Neutrophil (primary cell): ENCODE results near the gene LRRFIP2.
"Not testable (repeated sequence)": the region's sequence is repeated elsewhere in the genome, so short reads cannot be mapped to it uniquely, and the experiment has no call there.

Experiments used
- H3K27ac ChIP-seq: fragments of 200-600 bp; sonication (generic); 2 replicates; pipeline ENCODE4 v1.5.1; 2016; ENCODE audit warnings: mild to moderate bottlenecking, moderate library complexity
- H3K27me3 ChIP-seq: fragments of 200-600 bp; sonication (generic); 2 replicates; pipeline ENCODE4 v1.6.0; 2016; ENCODE audit warnings: mild to moderate bottlenecking
- H3K36me3 ChIP-seq: fragments of 200-600 bp; sonication (generic); 2 replicates; pipeline ENCODE4 v1.5.1; 2017
- H3K4me1 ChIP-seq, 2 experiments: fragments of 200-600 bp in 1 of 2; sonication (generic) in 1 of 2; 1 replicate in 1 of 2; 2 replicates in 1 of 2; pipeline versions ENCODE4 v1.5.1 to v1.6.1; 2013 to 2016; ENCODE audit warnings: low read depth in 1 of 2, low read length in 1 of 2, mild to moderate bottlenecking in 1 of 2, moderate library complexity in 1 of 2; ENCODE audit not compliant: control insufficient read depth in 1 of 2, insufficient read depth in 1 of 2
- H3K4me3 ChIP-seq, 2 experiments: fragments of 200-600 bp in 1 of 2; sonication (generic) in 1 of 2; 1 replicate in 1 of 2; 2 replicates in 1 of 2; pipeline ENCODE4 v1.5.1; 2013 to 2016; ENCODE audit warnings: low read depth in 1 of 2, low read length in 1 of 2, mild to moderate bottlenecking in 1 of 2, moderate library complexity in 1 of 2
- H3K9me3 ChIP-seq: fragments of 200-600 bp; sonication (generic); 2 replicates; pipeline ENCODE4 v1.5.1; 2016
- CTCF ChIP-seq: fragments of 200-600 bp; sonication (generic); IDR thresholded peaks from 2 replicates; pipeline ENCODE4 v1.5.1; 2016; ENCODE audit warnings: antibody characterized with exemption

LRRFIP2 gene, protein sequence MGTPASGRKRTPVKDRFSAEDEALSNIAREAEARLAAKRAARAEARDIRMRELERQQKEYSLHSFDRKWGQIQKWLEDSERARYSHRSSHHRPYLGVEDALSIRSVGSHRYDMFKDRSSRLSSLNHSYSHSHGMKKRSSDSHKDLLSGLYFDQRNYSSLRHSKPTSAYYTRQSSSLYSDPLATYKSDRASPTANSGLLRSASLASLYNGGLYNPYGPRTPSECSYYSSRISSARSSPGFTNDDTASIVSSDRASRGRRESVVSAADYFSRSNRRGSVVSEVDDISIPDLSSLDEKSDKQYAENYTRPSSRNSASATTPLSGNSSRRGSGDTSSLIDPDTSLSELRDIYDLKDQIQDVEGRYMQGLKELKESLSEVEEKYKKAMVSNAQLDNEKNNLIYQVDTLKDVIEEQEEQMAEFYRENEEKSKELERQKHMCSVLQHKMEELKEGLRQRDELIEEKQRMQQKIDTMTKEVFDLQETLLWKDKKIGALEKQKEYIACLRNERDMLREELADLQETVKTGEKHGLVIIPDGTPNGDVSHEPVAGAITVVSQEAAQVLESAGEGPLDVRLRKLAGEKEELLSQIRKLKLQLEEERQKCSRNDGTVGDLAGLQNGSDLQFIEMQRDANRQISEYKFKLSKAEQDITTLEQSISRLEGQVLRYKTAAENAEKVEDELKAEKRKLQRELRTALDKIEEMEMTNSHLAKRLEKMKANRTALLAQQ

GRCh38 chr3:37174532-37175126 is at the start of gene LRRFIP2:
Gene LRRFIP2, minus strand, starts transcription at chr3:37174582. Its CDS starts 25,599 bp downstream, at chr3:37148983.
- Histone ChIP-seq H3K4me1 (peaks cover 37 to 47% of the 10 kb centered on the region in 2 experiments), H3K27me3 (no peaks in the 10 kb centered on the region), H3K4me3 (peak within 1 kb of the TSS; percentile 70 to 99), H3K27ac (peak within 1 kb of the TSS; percentile 94), H3K9me3 (no peaks in the 10 kb centered on the region), H3K36me3 (peaks cover 22% of the 10 kb centered on the region)
- TF ChIP-seq CTCF: no peak

DNA sequence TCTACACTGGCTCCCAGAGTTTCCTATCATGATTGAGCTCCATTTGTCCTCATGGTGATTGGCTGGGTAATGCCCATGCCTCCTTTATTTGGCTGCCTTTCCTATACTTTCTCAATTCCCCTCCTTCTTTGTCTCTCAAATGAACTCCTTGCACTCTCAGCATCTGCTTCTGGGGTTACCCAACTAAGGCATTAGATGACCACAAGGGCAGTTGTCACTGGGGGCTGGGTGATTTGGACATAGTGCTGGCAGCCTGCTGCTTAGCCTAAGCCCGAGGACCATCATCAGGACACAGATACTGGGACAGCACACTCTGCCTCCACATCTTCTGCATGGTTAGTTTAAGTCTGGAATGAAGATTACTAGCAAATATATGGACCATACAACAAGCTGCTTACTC is 49.2 kb upstream of the LRRFIP2 start:
- Histone ChIP-seq H3K9me3 (no peaks in the 10 kb centered on the region), H3K36me3 (no peaks in the 10 kb centered on the region), H3K4me1 (no peaks in the 10 kb centered on the region), H3K4me3 (no peak overlapping the region), H3K27ac (no peak overlapping the region), H3K27me3 (no peaks in the 10 kb centered on the region)
- no peak for TF ChIP-seq CTCF

GRCh38 chr3:37223141-37223558 is 48.8 kb upstream of the LRRFIP2 start:
- no peak overlapping the region for H3K27ac ChIP-seq

DNA sequence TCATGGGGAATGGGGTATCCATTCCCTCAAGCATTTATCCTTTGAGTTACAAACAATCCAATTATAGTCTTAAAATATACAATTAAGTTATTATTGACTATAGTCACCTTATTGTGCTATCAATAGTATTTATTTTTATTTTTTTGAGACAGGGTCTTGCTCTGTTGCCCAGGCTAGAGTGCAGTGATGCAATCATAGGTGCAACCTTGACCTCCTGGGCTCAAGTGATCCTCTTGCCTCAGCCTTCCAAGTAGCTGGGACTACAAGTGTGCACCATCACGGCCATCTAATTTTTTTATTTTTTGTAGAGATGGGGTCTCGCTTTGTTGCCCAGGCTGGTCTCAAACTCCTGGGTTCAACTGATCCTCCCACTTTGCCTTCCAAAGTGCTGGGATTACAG is 48.2 kb upstream of the LRRFIP2 start:
- not testable (repeated sequence) for H3K36me3 ChIP-seq, H3K4me3 ChIP-seq, H3K9me3 ChIP-seq, H3K4me1 ChIP-seq, H3K27ac ChIP-seq, H3K27me3 ChIP-seq

More at GRCh38 chr3:37223141-37223558, 48.8 kb upstream of the LRRFIP2 start:
- no peak for TF ChIP-seq CTCF
- Histone ChIP-seq H3K27me3 (no peaks in the 10 kb centered on the region), H3K36me3 (no peaks in the 10 kb centered on the region), H3K4me1 (no peaks in the 10 kb centered on the region), H3K4me3 (no peak overlapping the region), H3K9me3 (no peaks in the 10 kb centered on the region)

DNA sequence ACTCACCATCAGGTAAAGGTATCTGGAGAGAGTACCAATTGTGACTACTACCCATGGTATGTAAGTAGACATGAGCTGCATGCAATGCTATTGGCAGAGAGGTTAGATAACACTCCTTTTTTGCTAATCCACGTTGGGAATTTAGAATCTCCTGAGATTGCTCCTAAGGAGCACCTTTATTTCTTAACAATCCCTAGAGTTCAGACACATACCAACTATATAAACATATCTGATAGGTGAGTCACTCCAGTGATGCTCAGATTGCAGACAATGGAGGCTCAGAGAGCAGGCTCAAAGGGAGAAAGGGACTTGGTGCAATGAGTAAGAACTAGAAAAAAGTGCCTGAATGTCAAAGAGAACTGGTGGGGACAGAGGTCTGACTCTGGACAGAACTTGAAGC is 47.0 kb upstream of the LRRFIP2 start:
- Histone ChIP-seq H3K27me3 (no peaks in the 10 kb centered on the region), H3K36me3 (no peaks in the 10 kb centered on the region), H3K4me3 (no peak overlapping the region), H3K9me3 (no peaks in the 10 kb centered on the region), H3K4me1 (no peaks in the 10 kb centered on the region), H3K27ac (no peak overlapping the region)
- no peak for TF ChIP-seq CTCF
